Measurements from ENCODE around the gene RICTOR. TPM values are rescaled to one million over a fixed set of nuclear protein-coding genes. Genes with fewer than 3 reads are reported as not detected.

RICTOR gene
- total RNA-seq, 1 experiment from 2014 or later = 21.7 TPM

- no peak for TF ChIP-seq REST (IDR thresholded peaks at IDR 0.05; ENCODE audit: low read depth)
Measured at GRCh38 chr5:38997591-38997990, 76.6 kb downstream of the RICTOR start (continued).

GRCh38 chr5:38996123-38996522, 78.1 kb downstream of the RICTOR start:
- H3K79me2 ChIP-seq (ENCODE audit: insufficient read depth, low read length) = no peaks in the 10 kb centered on the region; the same call in 1 of the 2 replicates
- no peaks in the 10 kb centered on the region for H3K9me3 ChIP-seq (ENCODE audit: control insufficient read depth in 1 of 2, insufficient read depth in 1 of 2, low read depth in 1 of 2, low read length in 2 of 2)
- 0 out of 2 replicates have a peak, but pooled peaks cover 3% of the 10 kb centered on the region for H3K9me2 ChIP-seq (ENCODE audit: insufficient read depth)
- no TSS peak for BruUV-seq (replicated peaks)
- ChIA-PET CTCF (no interaction called here), RAD21 (ENCODE audit: low non-redundant PET in 1 of 2, low total read pairs in 2 of 2, uncharacterized antibody in 2 of 2, unreplicated experiment in 2 of 2) (no interaction called here), POLR2A (no interaction called here)
- TF ChIP-seq EZH2phosphoT487 (IDR thresholded peaks at IDR 0.05; ENCODE audit: borderline replicate concordance) (no peak), ZBTB33 (IDR thresholded peaks at IDR 0.05; ENCODE audit: extremely low read depth, insufficient replicate concordance, low read length) (no peak), ELF1 (IDR thresholded peaks at IDR 0.05; ENCODE audit: borderline replicate concordance, low read depth) (no peak)
- H3K9ac ChIP-seq (ENCODE audit: low read length) = no peak overlapping the region
- no peak overlapping the region for H3K4me3 ChIP-seq (replicated peaks in 1 of 2; ENCODE audit: low read depth in 1 of 2, low read length in 2 of 2)
- no peak overlapping the region for H3K27ac ChIP-seq (ENCODE audit: low read depth, low read length)
- no peak overlapping the region for H2AFZ ChIP-seq (ENCODE audit: low read depth, low read length, poor library complexity, severe bottlenecking)
- DNase-seq (ENCODE audit: low read depth, low spot score) (no peak), ATAC-seq (no peak)
- no peak overlapping the region for H3K4me2 ChIP-seq (ENCODE audit: low read length)
- no peaks in the 10 kb centered on the region for H3K4me1 ChIP-seq (ENCODE audit: control insufficient read depth in 1 of 2, insufficient read depth in 2 of 2, low read length in 2 of 2)
- 0 out of 4 replicates have a peak, but pooled peaks cover 0 to under 1% of the 10 kb centered on the region in 2 experiments for H3K36me3 ChIP-seq (ENCODE audit: control insufficient read depth in 1 of 2, insufficient read depth in 2 of 2, low read length in 2 of 2)
- H4K20me1 ChIP-seq (ENCODE audit: insufficient read depth) = peaks cover 3% of the 10 kb centered on the region; the same call in 1 of the 2 replicates
- intact Hi-C loops (cut with micrococcal nuclease) = no loop called here
- no peaks in the 10 kb centered on the region for H3K27me3 ChIP-seq (ENCODE audit: insufficient read depth, low read length)
